GM06990 (cell line): Measurements from ENCODE around the gene SLIRP.

Experiments used
- DNase-seq: peaks from one replicate; pipeline ENCODE4 v3.0.0-alpha.2; 2011; ENCODE audit not compliant: insufficient read length; ENCODE audit errors: extremely low read depth
- H3K27me3 ChIP-seq: replicated peaks from 2 replicates; pipeline ENCODE4 v1.6.0; 2011; ENCODE audit warnings: low read length; ENCODE audit not compliant: control insufficient read depth, insufficient read depth
- H3K36me3 ChIP-seq: 2 replicates; pipeline ENCODE4 v1.5.1; 2011; ENCODE audit warnings: low read length; ENCODE audit not compliant: control insufficient read depth, insufficient read depth
- H3K4me3 ChIP-seq: replicated peaks from 2 replicates; pipeline ENCODE4 v1.5.1; 2011; ENCODE audit warnings: low read depth, mild to moderate bottlenecking, control low read depth, low read length
- TF ChIP-seq, protein P1 (sequence below): IDR thresholded peaks from 2 replicates; pipeline ENCODE4 v1.5.1; 2011; ENCODE audit warnings: low read length, control low read depth, mild to moderate bottlenecking, inconsistent platforms; ENCODE audit not compliant: insufficient read depth, poor library complexity, severe bottlenecking

The SLIRP gene

DNA sequence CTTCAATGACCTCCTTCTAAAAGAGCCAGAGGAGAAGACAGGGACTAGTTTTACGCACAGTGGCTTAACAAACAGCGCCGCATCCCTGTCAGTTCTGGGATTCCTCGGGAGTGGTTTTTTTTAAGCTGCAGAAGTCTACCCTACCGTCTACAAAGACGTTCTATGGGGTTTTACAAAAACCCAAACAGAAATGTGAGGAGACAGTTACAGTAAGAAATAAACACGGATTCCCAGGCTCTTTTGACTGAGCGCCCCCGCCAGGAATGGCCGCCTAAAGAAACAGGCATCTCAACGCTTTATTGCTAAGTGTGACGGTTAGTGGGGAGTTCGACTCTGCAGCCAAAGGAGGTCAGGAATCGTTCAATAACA is 564 bp upstream of the SLIRP start:
- TF ChIP-seq, protein P1, sequence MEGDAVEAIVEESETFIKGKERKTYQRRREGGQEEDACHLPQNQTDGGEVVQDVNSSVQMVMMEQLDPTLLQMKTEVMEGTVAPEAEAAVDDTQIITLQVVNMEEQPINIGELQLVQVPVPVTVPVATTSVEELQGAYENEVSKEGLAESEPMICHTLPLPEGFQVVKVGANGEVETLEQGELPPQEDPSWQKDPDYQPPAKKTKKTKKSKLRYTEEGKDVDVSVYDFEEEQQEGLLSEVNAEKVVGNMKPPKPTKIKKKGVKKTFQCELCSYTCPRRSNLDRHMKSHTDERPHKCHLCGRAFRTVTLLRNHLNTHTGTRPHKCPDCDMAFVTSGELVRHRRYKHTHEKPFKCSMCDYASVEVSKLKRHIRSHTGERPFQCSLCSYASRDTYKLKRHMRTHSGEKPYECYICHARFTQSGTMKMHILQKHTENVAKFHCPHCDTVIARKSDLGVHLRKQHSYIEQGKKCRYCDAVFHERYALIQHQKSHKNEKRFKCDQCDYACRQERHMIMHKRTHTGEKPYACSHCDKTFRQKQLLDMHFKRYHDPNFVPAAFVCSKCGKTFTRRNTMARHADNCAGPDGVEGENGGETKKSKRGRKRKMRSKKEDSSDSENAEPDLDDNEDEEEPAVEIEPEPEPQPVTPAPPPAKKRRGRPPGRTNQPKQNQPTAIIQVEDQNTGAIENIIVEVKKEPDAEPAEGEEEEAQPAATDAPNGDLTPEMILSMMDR: peak; percentile 26
- DNase-seq: no peak
- no peaks in the 10 kb centered on the region for H3K27me3 ChIP-seq
- H3K4me3 ChIP-seq: peak overlapping the region; percentile 71
- peaks cover 4% of the 10 kb centered on the region; the same call in 1 of the 2 replicates for H3K36me3 ChIP-seq

DNA sequence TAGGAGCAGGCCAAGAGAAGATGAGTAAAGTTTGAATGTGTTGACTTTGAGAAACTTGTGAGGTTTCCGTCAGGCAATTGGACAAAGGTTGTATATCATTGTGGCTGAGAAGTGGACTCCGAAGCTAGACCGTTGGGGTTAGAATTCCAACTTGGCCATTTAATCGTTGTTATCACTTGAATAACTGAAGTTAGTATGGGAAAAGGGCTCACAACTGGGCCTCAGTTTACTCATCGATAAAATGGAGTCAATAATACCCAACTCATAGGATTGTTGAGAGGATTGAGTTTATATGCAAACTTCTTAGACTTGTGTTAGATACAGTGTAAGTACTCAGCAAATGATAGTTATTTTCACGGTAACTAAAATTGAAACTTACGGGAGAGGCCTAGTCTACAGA is 846 bp downstream of the SLIRP start:
- Histone ChIP-seq H3K4me3 (peak overlapping the region; percentile 71), H3K27me3 (no peaks in the 10 kb centered on the region), H3K36me3 (peaks cover 4% of the 10 kb centered on the region)
- DNase-seq: no peak
- TF ChIP-seq, protein P1: no peak

DNA sequence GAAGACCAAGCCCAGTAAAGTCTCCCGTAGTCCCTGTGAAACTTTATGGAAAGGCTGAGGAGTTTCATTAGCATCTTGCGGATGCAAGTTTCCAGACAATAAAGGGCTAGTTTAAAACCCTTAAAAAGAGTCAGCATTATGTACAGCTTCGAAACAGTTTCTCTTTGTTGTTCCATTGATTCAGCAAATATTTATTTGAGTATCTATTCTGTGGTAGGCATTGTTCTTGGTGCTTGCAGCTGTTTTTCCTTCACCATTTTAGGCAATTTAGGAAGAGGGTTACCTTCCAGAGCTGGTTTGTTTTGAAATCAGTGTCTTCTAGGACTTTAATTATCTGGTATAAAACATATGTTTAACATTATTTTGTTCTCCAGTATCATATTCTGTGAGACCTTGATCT is 1.5 kb downstream of the SLIRP start:
- Histone ChIP-seq H3K27me3 (no peaks in the 10 kb centered on the region), H3K4me3 (peak overlapping the region; percentile 71), H3K36me3 (peaks cover 6% of the 10 kb centered on the region)
- TF ChIP-seq, protein P1: no peak
- no peak for DNase-seq

DNA sequence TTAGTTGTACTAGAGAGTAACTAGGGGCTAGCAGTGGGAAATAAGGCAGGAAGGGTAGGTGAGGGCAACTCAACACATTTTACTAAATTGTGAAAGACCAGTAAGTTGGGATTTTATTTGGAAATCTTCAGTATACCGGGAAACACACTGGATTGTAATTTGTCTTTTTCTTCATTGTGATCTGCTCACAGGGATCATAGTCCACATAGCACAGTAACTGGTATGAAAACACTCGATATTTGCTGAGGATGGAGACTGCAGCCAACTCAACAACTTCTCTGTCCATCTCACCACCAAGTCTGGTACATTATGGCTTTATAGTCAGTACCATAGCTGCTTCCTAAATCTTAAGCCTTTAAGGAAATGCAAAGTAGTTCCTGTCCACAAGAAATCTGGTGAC is 2.5 kb downstream of the SLIRP start:
- no peak overlapping the region for H3K4me3 ChIP-seq
- H3K27me3 ChIP-seq: no peaks in the 10 kb centered on the region
- TF ChIP-seq, protein P1: no peak
- DNase-seq: no peak
- H3K36me3 ChIP-seq: peaks cover 8% of the 10 kb centered on the region

DNA sequence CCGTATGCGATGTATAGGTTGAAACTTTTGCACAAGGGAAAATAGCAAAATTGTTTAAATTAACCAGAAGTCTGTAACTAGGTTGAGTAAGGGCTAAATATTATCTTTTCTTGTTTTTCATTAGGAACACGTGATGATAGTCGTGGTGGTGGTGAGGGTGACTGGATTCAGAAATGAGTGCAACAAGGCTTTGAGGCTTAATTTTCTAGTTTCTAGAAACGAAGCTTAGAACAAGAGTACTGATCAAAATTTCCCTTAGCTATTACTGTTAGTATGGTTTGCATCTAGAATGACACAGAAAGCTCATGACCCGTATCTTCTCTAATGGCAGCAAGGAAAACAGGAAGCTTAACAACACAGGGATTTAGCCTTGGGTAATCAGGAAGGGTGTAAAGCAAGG is 7.0 kb downstream of the SLIRP start:
- no peak overlapping the region for H3K4me3 ChIP-seq
- H3K27me3 ChIP-seq: no peaks in the 10 kb centered on the region
- TF ChIP-seq, protein P1: no peak
- DNase-seq: no peak
- H3K36me3 ChIP-seq: peaks cover 11% of the 10 kb centered on the region

DNA sequence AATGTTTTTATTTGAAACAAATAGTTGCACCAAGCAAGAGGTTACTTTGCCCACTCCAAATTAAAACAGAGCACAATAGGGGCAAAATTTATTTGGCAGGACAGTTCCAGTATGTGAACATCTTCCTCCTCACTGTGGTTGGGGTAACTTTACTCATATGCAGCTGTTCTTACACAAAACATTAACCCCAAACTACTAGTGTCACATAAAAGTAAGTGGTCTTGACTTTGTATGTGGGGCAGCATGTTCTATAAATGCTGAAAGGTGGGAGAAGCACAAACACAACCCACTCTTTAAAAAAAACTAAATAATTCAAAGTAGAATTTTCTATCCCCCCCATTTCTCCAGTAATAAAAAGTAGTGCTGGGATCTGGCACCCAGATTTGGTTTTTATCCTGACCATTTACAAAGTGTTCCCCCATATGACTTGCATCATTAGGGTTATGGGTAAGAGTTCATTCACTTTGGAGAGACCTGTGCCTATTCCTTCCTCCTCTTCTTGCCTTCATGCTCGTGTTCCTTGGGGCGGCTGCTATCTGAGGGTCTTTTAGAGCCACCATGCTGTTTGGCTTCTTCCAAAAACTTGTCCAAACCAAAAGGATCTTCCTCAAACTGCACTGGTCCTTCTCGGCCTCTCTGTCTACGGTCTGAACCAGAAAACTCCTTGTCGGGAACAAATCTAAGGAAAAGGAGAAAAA is 9.9 kb downstream of the SLIRP start:
- Histone ChIP-seq H3K4me3 (no peak overlapping the region), H3K27me3 (no peaks in the 10 kb centered on the region), H3K36me3 (peaks cover 7% of the 10 kb centered on the region)
- TF ChIP-seq, protein P1: no peak
- no peak for DNase-seq
